Mesendoderm (in vitro differentiated cells): ENCODE results near the gene CCDC91.

Source experiments
- DNase-seq: peaks from one replicate; pipeline ENCODE4 v3.0.0; 2013
- H2AK5ac ChIP-seq: 2 replicates; pipeline ENCODE4 v1.6.1; 2013; ENCODE audit warnings: low read length, inconsistent platforms
- H2BK120ac ChIP-seq: 2 replicates; pipeline ENCODE4 v1.6.1; 2013; ENCODE audit warnings: low read depth, mild to moderate bottlenecking, low read length, moderate library complexity, mixed read lengths
- H2BK15ac ChIP-seq: replicated peaks from 2 replicates; pipeline ENCODE4 v1.6.1; 2013; ENCODE audit warnings: low read depth, mild to moderate bottlenecking, moderate library complexity
- H2BK5ac ChIP-seq: 2 replicates; pipeline ENCODE4 v1.6.1; 2013; ENCODE audit warnings: low read length, inconsistent platforms
- H3K18ac ChIP-seq: 2 replicates; pipeline ENCODE4 v1.6.1; 2013; ENCODE audit warnings: mild to moderate bottlenecking, low read length, mixed read lengths
- H3K23ac ChIP-seq: one replicate; pipeline ENCODE4 v1.6.1; 2013; ENCODE audit warnings: low read length
- H3K27ac ChIP-seq: 2 replicates; pipeline ENCODE4 v1.5.1; 2013; ENCODE audit warnings: low read depth, mild to moderate bottlenecking, inconsistent platforms, low read length, moderate library complexity
- H3K27me3 ChIP-seq: 2 replicates; pipeline ENCODE4 v1.6.1; 2013; ENCODE audit warnings: low read length, control low read depth, mild to moderate bottlenecking, inconsistent platforms; ENCODE audit not compliant: insufficient read depth, poor library complexity
- H3K36me3 ChIP-seq: 2 replicates; pipeline ENCODE4 v1.6.1; 2013; ENCODE audit warnings: low read length, inconsistent platforms; ENCODE audit not compliant: control insufficient read depth, insufficient read depth
- H3K4ac ChIP-seq: one replicate; pipeline ENCODE4 v1.6.1; 2013; ENCODE audit warnings: low read depth, mild to moderate bottlenecking, low read length, moderate library complexity
- H3K4me1 ChIP-seq: 2 replicates; pipeline ENCODE4 v1.6.1; 2013; ENCODE audit warnings: low read depth, low read length, inconsistent platforms; ENCODE audit not compliant: control insufficient read depth
- H3K4me2 ChIP-seq: 2 replicates; pipeline ENCODE4 v1.6.1; 2013; ENCODE audit warnings: low read length
- H3K4me3 ChIP-seq: 2 replicates; pipeline ENCODE4 v1.5.1; 2013; ENCODE audit warnings: mild to moderate bottlenecking, low read length
- H3K56ac ChIP-seq: one replicate; pipeline ENCODE4 v1.6.1; 2013; ENCODE audit warnings: low read length
- H3K79me1 ChIP-seq: 2 replicates; pipeline ENCODE4 v1.6.1; 2013; ENCODE audit warnings: low read length, inconsistent platforms
- H3K79me2 ChIP-seq: 2 replicates; pipeline ENCODE4 v1.6.1; 2013; ENCODE audit warnings: mild to moderate bottlenecking, low read length; ENCODE audit not compliant: control insufficient read depth, insufficient read depth
- H3K9ac ChIP-seq: 2 replicates; pipeline ENCODE4 v1.6.1; 2013; ENCODE audit warnings: low read length, inconsistent platforms
- H4K5ac ChIP-seq: one replicate; pipeline ENCODE4 v1.6.1; 2013; ENCODE audit warnings: low read length
- H4K8ac ChIP-seq: one replicate; pipeline ENCODE4 v1.6.1; 2013; ENCODE audit warnings: low read depth, mild to moderate bottlenecking, control low read depth, low read length, moderate library complexity
- WGBS: extraction: QIAGEN DNeasy Blood & Tissue Kit; methylation state at CpG from one replicate; pipeline ENCODE4 v1.1.7; 2013; ENCODE audit warnings: low lambda C conversion rate, missing lambda C conversion rate; ENCODE audit not compliant: insufficient coverage; ENCODE audit errors: extremely low coverage; 5-methylcytosine and 5-hydroxymethylcytosine counted together

The CCDC91 gene

DNA sequence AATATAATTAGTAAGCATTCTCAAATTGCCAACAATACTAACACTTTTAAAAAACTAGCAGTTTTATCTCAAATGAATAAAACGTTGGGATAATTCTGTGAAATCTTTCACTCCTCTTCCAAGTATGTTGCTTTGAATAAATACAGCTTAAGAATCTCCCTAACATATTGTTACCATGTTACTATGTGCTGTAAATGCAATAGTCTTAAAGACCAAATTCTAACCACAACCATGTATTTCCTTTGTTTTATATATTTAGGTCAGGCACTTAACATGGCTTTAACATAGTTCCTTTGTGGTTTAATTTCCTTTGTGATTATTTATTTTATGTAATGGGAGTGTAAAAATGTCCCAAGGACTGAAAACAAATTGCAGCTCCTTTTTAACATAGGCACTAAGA lies 33.9 kb upstream of the CCDC91 start:
- Histone ChIP-seq H3K79me1 (no peaks in the 10 kb centered on the region), H4K5ac (no peak overlapping the region), H2BK120ac (no peak overlapping the region), H2AK5ac (no peak overlapping the region), H3K4ac (no peak overlapping the region), H3K79me2 (no peaks in the 10 kb centered on the region), H3K4me2 (no peak overlapping the region), H3K36me3 (no peaks in the 10 kb centered on the region), H3K4me1 (no peaks in the 10 kb centered on the region), H2BK5ac (no peak overlapping the region), H3K27me3 (no peaks in the 10 kb centered on the region), H3K23ac (no peak overlapping the region), H3K27ac (no peak overlapping the region), H3K18ac (no peak overlapping the region), H3K4me3 (no peak overlapping the region), H2BK15ac (no peak overlapping the region), H3K56ac (no peak overlapping the region), H3K9ac (no peak overlapping the region), H4K8ac (no peak overlapping the region)
- no CpG with 5 or more reads among the region's 1 CpG for WGBS
- no peak for DNase-seq

GRCh38 chr12:28156804-28157203 lies 33.5 kb upstream of the CCDC91 start:
- no peaks in the 10 kb centered on the region for H3K27me3 ChIP-seq
- H2BK5ac ChIP-seq = no peak overlapping the region
- no peak overlapping the region for H4K5ac ChIP-seq
- no peak overlapping the region for H3K9ac ChIP-seq
- H3K79me2 ChIP-seq = no peaks in the 10 kb centered on the region
- H2AK5ac ChIP-seq = no peak overlapping the region
- no CpG with 5 or more reads among the region's 7 CpGs for WGBS
- H3K23ac ChIP-seq = no peak overlapping the region
- H3K4me1 ChIP-seq = no peaks in the 10 kb centered on the region
- no peaks in the 10 kb centered on the region for H3K79me1 ChIP-seq
- no peak overlapping the region for H3K56ac ChIP-seq
- H3K27ac ChIP-seq = no peak overlapping the region
- H3K4ac ChIP-seq = no peak overlapping the region
- no peak overlapping the region for H3K18ac ChIP-seq
- H3K36me3 ChIP-seq = no peaks in the 10 kb centered on the region
- no peak overlapping the region for H2BK120ac ChIP-seq
- no peak overlapping the region for H3K4me2 ChIP-seq
- DNase-seq = no peak
- H3K4me3 ChIP-seq = no peak overlapping the region
- H4K8ac ChIP-seq = no peak overlapping the region
- H2BK15ac ChIP-seq = no peak overlapping the region

DNA sequence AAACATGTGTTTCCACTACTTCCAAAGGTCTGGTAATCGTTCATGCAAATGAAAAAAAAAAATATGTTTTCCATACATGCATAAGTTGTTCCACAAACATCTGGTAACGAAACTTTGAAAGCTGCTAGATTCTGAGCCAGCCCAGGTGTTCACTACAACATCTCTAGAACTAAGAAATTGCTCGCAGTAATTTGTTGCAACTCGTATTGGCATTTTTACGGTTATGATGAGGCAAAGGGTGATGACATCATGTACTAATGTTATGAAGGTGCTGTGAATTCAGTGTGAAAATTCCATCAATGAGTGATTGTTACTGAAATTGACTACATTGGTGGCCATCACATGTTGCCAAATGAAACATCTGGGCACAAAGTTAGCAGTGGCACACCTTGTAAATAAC lies 31.9 kb upstream of the CCDC91 start:
- no peak for DNase-seq

DNA sequence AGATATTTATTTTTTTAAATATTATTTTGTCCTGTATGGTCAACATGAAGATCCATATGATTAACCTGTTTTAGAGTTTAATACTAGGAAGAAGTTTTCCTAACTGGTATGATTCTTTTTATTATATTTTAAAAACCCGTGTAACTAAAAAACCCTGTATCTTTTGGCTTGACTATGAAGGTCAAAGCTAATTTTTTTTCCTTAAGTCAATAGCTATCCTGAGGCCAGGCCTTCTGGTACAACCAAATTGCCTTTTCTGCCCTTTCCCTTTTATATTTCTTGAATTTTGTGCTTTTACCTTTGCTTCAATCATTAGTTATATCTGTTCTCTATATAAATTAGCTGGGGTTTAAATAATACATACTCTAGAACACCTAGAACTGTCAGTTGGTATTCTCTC lies 30.6 kb upstream of the CCDC91 start:
- H3K79me1 ChIP-seq = no peaks in the 10 kb centered on the region
- DNase-seq = no peak

More for the DNA sequence above, 31.9 kb upstream of the CCDC91 start:
- no peak overlapping the region for H3K4me3 ChIP-seq
- no peak overlapping the region for H3K27ac ChIP-seq
- no peak overlapping the region for H3K56ac ChIP-seq
- H2BK5ac ChIP-seq = no peak overlapping the region
- H3K23ac ChIP-seq = no peak overlapping the region
- H3K4ac ChIP-seq = no peak overlapping the region
- H2AK5ac ChIP-seq = no peak overlapping the region
- H3K4me2 ChIP-seq = no peak overlapping the region
- no peaks in the 10 kb centered on the region for H3K36me3 ChIP-seq
- WGBS = no CpG with 5 or more reads among the region's 5 CpGs
- H3K18ac ChIP-seq = no peak overlapping the region
- H3K79me2 ChIP-seq = no peaks in the 10 kb centered on the region
- no peaks in the 10 kb centered on the region for H3K27me3 ChIP-seq
- no peak overlapping the region for H2BK15ac ChIP-seq
- no peaks in the 10 kb centered on the region for H3K79me1 ChIP-seq
- H4K8ac ChIP-seq = no peak overlapping the region
- H4K5ac ChIP-seq = no peak overlapping the region
- H3K4me1 ChIP-seq = no peaks in the 10 kb centered on the region
- H2BK120ac ChIP-seq = no peak overlapping the region
- H3K9ac ChIP-seq = no peak overlapping the region

GRCh38 chr12:28161697-28162096 lies 28.6 kb upstream of the CCDC91 start:
- WGBS = no CpG with 5 or more reads among the region's 5 CpGs

More for the DNA sequence above, 30.6 kb upstream of the CCDC91 start:
- Histone ChIP-seq H2BK15ac (no peak overlapping the region), H2BK5ac (no peak overlapping the region), H3K9ac (no peak overlapping the region), H3K56ac (no peak overlapping the region), H3K36me3 (no peaks in the 10 kb centered on the region), H3K27me3 (no peaks in the 10 kb centered on the region), H3K79me2 (no peaks in the 10 kb centered on the region), H3K27ac (no peak overlapping the region), H3K23ac (no peak overlapping the region), H4K5ac (no peak overlapping the region), H2AK5ac (no peak overlapping the region), H3K18ac (no peak overlapping the region), H2BK120ac (no peak overlapping the region), H3K4me3 (no peak overlapping the region), H3K4me1 (no peaks in the 10 kb centered on the region), H4K8ac (no peak overlapping the region), H3K4me2 (no peak overlapping the region), H3K4ac (no peak overlapping the region)
- no CpG with 5 or more reads among the region's 1 CpG for WGBS

DNA sequence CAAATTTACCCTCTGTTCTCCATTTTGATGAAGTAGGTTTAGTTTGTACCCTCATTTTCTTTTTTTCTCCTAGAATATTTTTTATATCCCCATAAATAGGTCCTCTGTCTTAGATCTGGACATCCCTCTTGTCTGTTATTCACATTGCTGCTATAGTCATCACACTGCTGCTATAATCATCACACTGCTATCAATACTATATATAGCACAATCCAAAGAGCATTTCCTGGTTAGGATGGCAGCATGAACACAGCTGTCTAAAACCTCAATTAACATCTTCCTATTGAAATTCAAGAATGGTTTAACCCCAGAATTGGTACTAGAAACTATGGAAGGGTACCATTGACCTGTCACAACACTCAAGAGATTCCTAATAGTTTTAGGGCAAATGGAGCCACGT lies 27.6 kb upstream of the CCDC91 start:
- Histone ChIP-seq H2BK5ac (no peak overlapping the region), H3K4me3 (no peak overlapping the region), H3K18ac (no peak overlapping the region), H3K79me2 (no peaks in the 10 kb centered on the region), H3K79me1 (no peaks in the 10 kb centered on the region), H3K36me3 (no peaks in the 10 kb centered on the region), H3K4me2 (no peak overlapping the region), H4K8ac (no peak overlapping the region), H2BK120ac (no peak overlapping the region), H3K4me1 (no peaks in the 10 kb centered on the region), H4K5ac (no peak overlapping the region), H3K4ac (no peak overlapping the region), H3K23ac (no peak overlapping the region), H3K9ac (no peak overlapping the region), H3K27me3 (no peaks in the 10 kb centered on the region), H3K27ac (no peak overlapping the region), H3K56ac (no peak overlapping the region), H2AK5ac (no peak overlapping the region), H2BK15ac (no peak overlapping the region)
- DNase-seq = no peak
- no CpG with 5 or more reads among the region's 1 CpG for WGBS

More at GRCh38 chr12:28161697-28162096, 28.6 kb upstream of the CCDC91 start:
- Histone ChIP-seq H3K27ac (no peak overlapping the region), H4K8ac (no peak overlapping the region), H4K5ac (no peak overlapping the region), H3K56ac (no peak overlapping the region), H3K79me2 (no peaks in the 10 kb centered on the region), H2BK15ac (no peak overlapping the region), H3K27me3 (no peaks in the 10 kb centered on the region), H3K23ac (no peak overlapping the region), H3K36me3 (no peaks in the 10 kb centered on the region), H3K18ac (no peak overlapping the region), H3K79me1 (no peaks in the 10 kb centered on the region), H3K4me2 (no peak overlapping the region), H2BK5ac (no peak overlapping the region), H3K4ac (no peak overlapping the region), H3K4me1 (no peaks in the 10 kb centered on the region), H3K9ac (no peak overlapping the region), H2AK5ac (no peak overlapping the region), H3K4me3 (no peak overlapping the region), H2BK120ac (no peak overlapping the region)
- DNase-seq = no peak
